GM21825 (cell line): Measurements from ENCODE around the gene TOR2A.
"Not testable (repeated sequence)": the region's sequence is repeated elsewhere in the genome, so short reads cannot be mapped to it uniquely, and the experiment has no call there.

Source experiments
- ATAC-seq: cut with Tn5 transposase; IDR thresholded peaks from one replicate; pipeline ENCODE4 v1.9.1; 2021; ENCODE audit warnings: mild to moderate bottlenecking, moderate library complexity; ENCODE audit not compliant: unreplicated experiment

Gene TOR2A

DNA sequence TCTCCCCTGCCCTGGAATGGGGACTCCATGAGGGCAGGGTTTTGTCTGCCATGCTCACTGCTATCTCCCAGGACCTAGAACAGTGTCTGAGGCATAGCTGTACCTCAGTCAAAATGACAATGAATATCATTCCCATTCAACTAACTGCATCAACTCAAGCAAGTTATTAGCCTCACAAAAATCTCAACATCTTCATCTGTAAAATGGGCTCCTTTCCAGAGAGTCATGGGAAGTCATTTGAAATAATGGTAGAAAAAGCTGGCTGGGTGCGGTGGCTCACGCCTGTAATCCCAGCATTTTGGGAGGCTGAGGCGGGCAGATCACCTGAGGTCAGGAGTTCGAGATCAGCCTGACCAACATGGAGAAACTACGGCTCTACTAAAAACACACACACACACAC lies 34.0 kb upstream of the TOR2A start:
- no peak for ATAC-seq

DNA sequence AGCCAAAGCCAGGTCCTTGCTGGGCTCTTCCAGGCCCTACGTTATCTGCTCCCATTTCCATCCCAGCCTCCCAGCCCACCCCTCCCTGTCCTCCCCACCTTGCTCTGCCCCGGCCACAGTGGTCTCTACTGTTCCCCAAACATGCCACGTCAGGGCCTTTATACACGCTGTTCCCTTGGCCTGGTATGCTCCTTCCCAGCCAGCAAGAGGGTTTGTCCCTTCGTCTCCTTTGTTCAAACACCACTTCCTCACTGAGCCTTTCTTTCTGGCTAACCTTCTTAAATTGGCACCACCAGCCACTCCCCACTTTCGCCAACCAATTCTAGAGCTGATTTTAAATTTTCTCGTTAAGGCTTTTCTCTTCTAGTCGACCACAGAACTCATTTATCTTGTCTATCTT lies 33.6 kb upstream of the TOR2A start:
- no peak for ATAC-seq

DNA sequence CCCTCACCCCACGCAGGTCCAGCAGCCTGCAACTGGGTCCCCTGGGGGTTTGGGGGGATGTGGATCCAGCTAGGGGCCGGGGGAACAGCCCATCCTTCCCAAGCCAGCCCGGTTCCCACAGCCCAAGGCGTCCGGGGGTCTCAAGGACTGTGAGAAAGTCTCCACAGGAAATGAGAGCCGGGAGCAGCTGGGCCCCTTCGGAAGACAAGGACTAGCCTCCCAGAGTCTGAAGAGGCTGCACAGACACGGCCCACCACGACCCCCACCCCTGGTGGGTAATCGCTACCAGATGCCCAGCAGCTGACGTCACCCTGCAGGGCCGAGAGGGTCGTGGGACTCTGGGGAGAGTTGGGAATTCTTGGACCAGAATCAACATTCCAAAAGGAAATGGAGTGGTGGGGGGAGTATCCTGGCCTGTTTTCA lies 32.8 kb upstream of the TOR2A start:
- ATAC-seq: no peak

DNA sequence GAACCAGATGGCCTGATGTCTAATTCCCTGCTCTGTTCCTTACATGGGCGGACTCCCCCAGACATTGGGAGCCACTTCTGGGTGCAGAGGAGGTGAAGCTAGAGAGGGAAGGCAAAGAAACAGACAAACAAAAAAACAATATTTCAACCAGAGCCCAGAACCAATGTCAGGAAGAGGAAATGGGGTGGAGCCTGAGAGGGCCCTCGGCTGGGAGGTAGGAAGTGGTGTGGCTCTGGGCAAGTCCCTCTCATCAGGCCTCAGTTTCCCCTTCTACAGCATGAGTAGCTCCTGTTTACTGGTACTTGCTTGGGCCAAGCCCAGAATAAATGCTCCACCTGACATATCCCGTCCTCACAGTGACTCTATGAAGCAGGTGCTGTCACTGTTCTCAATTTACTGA lies 32.3 kb upstream of the TOR2A start:
- no peak for ATAC-seq

DNA sequence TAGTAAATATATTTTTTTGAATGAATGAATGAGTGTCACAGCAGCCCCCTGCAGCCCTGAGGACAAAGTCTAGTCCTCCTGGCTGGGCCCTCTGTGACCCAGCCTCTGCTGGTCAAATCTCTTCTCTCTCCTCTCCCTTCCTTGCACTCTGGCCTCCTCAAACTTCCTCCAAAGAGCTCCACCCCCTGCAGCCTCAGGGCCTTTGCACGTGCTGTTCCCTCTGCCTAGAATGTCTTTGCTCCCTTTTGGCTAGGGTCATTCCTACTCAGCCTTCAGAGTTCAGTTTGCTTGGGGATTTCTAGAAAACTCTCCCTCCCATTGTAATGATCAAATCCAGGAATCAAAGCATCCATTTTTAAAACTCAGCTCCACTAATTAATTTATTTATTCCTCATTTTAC lies 30.3 kb upstream of the TOR2A start:
- no peak for ATAC-seq

DNA sequence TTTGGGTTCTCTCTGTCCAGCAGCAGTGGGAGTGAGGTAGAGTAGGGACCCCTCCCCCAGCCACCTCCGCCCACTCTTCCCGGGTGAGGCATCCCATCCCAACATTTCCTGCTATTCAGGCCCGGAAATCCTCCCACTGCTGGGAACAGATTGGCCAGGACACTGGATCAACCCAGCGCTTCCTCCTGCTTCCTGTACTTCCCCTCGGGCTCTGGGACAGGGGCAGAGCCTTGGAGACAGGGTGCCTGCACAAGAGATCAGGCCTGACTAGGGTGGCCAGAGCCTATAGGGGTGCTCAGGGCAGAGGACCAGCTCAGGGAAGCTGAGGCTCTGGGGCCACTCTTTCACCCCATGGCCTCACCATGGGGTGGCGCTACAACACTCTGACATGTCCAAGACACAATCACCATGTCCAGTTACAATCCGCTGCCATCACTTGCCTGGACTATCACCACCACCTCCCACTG lies 28.9 kb upstream of the TOR2A start:
- ATAC-seq: no peak

DNA sequence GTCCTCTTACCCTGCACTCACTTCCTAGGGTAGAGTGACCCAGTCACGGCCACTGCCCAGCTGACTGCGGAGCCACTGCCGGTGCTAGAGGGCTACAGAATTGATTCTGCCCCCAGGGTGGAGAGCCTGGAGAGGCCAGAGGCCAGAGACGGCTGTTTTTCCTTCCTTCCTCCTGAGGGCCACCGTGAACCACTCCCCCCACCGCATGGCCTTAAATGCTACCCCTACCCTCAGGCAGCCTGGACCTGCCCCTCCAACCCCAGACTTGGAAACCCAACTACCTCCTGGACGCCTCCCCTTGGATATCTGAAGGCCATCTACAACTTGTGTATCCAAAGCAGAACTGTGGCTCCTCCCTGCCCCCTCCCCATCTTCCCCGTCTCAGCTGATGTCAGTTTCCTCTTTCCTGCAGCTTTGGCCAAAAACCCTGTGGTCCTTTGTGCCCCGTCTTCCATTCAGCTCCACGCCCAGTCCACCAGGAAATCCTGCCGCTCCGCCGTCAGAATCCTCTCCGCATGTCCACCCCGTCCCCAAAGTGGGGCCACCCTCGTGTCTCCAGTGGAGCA lies 27.1 kb upstream of the TOR2A start:
- no peak for ATAC-seq

DNA sequence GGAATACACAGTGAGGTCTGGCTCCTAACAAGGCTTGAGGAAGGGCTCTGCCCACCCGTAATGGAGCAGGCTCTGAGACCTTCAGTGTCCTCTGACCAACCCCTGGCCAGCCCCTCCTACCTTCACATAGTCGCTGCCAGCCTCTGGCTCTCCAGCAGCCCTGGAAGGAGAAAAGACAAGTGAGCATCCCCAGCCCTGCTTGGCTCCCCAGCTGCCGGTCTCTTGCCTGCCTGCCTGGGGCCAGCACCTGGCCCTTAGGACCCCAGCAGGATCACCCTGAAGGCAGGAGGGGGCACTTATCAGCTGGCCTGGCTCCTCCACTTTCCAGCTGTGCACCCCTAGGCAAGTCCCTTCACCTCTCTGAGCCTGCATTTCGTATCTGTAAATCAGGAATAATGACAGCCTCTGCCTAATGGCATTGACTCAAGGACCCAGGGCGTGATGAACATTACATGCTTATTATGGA lies 26.4 kb upstream of the TOR2A start:
- ATAC-seq: no peak

DNA sequence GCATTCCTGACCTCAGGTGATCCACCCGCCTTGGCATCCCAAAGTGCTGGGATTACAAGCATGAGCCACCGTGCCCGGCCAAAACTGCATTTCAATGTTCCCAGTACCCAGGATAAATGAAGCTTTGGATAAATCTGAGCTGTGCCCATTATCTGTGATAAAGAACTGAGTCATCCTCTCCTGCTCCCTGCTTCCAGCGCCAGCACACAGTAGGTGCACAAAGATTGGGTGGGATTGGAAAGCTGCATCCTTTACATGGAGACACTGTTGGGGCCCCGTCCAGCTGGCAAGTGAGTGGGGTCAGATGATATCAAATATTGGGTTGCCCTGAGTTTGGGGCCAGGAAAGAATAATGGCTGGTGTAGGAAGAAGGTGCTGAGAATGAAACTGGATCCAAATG lies 26.0 kb upstream of the TOR2A start:
- ATAC-seq: no peak

DNA sequence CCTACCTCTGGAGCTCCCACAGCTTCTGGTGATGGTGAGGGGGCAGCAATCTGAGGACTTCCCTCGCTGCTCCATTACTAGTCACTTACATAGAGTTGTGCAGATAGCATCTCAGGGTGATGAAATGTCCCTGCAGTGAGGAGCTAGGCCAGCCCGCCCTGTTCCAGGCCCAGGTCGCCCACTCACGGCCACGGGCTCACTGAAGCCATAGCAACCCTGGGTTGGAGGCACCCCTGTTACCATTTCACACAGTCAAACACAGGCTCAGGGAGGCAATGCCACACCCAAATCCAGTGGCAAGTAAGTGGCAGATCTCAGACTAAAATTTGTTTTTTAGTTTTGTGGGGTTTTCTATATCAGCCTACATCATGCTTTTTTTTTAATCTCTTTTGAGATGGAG lies 23.7 kb upstream of the TOR2A start:
- no peak for ATAC-seq

DNA sequence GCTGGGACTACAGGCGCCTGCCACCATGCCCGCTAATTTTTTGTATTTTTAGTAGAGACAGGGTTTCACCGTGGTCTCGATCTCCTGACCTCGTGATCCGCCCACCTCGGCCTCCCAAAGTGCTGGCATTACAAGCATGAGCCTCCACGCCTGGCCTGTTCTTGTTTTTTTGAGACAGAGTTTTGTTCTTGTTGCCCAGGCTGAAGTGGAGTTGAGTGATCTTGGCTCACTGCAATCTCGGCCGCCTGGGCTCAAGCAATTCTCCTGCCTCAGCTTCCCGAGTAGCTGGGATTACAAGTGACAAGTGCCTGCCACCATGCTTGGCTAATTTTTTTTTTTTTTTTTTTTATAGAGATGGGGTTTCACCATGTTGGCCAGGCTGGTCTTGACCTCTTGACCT lies 21.7 kb upstream of the TOR2A start:
- ATAC-seq: not testable (repeated sequence)

DNA sequence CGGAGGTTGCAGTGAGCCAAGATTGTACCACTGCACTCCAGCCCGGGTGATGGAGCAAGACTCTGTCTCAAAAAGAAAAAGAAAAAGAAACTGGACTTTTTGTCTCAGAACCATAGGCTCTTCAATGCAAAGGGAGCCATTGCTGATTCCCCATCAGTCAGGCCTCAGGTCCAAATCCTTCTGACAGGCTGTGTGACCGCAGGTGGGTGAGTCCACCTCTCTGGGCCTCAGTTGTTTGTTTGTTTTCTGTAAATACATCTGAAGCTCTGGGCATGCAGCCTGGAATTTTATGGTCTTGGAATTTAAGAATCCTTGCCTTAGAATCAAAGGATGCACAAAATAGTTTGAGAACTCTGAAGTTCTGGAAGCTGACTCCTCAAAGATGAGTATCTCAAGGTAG lies 21.1 kb upstream of the TOR2A start:
- ATAC-seq: no peak

DNA sequence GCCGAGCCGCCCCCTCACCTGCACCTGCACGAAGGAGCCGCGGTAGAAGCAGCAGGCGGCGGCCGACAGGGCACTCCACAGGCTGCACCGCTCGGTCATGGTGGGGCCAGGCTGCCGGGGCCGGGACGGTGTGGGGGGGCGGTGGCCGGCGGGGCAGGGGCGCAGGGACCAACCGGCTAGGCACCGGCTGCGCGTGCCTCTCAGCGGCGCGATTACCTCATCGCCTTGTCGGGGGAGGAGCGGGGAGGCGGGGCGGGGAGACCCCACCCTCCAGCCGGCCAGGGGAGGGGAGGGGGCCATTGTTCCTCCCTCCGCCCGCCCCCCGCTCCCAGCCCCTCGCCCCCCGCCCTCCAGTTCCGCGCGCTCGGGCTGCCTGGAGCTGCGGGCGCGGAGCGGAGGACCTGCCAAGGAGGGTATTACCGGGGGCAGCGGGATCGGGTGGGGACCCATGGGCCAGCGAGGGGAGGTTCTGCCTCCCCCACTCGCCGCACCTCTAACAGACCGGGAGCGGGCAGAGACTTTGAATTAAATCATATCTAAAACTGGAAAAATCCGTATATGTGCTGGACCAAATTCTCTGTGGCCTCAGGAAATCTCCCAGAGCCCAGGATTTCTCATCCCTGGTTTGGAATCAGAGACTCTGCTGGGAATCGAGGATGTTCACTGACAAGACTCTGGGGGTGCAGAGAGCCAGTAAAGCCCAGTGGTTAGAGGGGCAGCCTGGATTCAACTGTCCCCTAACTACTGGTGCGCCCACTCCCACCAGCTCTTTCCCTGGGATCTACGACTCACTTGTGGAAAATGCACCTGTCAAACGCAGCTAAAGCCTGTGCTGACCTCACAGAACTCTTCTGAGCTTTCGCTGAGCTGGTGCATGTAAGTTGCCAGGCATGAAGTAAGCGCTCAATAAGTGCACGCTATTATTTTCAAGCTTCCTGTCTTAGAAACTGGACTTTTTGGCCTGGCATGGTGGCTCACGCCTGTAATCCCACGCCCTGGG lies 20.3 kb upstream of the TOR2A start:
- no peak for ATAC-seq

DNA sequence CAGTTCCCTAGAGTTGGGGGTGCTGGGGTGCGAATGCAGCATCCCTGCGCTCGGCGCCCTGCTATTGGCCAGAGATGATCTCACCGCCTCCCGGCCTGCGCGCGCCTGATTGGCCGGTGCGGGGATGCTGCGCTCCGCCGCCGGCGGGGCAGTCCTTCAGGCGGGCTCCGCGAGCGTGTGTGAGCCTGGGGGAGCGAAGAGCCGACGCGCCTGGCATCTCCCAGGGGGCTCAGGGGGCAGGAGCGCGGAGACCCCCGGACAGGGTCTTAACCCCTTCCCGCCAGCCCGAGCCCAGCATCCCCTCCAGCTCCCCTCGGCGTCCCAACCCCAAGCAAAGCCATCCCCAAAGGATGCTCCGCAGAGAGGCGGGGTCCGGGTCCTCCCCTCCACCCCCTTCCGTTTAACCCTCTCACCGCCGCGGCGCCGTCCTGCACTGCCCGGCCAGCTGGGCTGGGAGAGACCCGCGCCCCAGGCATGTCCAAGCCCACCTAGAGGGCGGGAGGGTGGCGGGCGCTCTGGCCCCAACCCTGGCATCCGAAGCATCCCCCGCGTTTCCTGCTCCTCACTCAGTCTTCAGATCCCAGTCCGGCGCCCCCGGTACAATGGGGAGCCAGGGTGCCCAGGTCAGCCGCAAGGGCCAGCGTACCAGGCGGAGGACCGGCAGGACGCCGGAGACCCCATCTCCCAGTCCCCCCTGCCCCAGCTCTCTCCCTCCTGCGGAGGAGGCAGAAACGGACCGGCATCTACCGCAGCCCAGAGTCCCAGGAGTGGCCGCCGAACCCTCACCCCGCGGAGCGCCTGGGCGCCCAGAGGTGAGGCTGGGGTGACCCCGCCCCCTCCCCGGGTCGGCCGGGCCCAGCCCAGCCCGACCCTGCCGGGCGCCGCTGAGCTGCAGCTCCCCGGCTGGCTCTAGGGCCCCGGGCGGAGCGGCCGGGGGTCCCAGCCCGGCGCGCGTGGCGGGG lies 19.3 kb upstream of the TOR2A start:
- no peak for ATAC-seq

DNA sequence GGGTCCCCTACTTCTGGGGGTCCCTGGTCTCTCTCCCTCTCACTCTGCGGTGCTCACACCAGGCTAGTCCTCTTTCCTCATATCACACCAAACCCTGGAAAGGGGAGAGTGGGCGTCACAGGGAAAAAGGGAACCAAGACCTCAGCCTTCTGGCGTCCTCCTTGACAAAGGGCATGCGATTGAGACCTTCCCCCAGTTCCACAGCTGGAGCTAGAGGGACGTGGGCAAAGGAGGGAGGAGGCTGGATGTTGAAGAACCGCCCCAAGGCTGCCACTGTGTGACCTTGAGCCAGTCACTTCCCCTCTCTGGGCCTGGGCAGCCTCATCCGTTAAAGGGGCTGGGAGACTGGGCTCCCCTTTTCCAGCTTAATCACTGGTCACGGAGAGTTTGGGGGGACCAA lies 18.5 kb upstream of the TOR2A start:
- no peak for ATAC-seq

DNA sequence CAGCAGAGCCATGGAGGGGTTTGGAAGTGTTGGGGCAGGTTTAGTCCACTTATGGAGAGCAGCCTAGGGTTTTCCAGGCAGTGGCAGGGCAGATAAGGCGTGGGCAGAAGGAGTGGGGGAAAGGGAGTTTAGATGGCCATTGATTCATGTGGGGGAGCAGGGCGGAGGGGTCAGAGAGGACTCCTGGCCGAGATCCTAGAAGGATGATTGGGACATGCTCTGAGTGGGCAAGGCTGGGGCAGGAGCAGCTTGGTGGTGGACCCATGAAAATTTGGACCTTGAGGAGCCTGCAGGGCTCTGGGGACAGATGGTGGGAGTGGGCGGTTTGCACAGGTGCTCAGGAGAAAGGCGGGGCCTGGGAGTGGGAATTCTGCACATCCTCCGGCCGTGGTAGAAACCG lies 18.1 kb upstream of the TOR2A start:
- ATAC-seq: no peak

DNA sequence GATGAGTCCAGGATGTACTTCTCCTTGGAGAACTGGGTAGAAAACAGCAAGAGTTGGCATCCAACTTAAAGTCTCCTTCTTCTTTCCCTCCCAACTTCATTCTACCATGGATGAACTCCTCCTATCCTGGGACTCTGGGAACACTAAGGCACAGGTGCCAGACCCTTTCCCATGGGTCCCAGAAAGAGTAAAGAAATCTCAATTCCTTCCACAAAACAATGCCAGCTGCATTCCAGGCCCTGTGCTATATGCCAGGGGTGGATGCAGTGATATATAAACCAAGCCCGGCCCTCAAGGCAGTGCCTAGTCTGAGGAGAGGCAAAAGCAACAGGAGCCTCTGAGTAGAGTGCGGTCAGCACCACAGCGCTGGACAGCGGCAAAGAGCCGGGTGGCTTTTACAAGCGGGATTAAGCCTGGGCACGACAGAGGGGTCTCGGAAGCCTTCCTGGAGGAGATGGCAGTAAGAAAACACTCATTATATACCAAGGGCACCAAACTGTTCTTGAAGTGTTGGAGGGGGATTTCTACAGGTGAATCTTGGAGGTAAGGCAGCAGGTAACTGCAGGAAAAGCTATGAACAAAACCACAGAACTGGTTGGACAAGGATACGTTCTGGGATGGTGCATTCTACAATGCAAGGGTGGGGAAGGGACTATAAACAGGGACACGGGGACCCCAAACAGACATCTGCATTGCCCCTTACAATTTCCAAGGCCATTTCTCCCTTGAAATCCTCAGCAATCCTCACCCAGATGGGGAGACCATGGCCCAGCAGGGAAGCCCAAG lies 16.4 kb upstream of the TOR2A start:
- ATAC-seq: no peak

DNA sequence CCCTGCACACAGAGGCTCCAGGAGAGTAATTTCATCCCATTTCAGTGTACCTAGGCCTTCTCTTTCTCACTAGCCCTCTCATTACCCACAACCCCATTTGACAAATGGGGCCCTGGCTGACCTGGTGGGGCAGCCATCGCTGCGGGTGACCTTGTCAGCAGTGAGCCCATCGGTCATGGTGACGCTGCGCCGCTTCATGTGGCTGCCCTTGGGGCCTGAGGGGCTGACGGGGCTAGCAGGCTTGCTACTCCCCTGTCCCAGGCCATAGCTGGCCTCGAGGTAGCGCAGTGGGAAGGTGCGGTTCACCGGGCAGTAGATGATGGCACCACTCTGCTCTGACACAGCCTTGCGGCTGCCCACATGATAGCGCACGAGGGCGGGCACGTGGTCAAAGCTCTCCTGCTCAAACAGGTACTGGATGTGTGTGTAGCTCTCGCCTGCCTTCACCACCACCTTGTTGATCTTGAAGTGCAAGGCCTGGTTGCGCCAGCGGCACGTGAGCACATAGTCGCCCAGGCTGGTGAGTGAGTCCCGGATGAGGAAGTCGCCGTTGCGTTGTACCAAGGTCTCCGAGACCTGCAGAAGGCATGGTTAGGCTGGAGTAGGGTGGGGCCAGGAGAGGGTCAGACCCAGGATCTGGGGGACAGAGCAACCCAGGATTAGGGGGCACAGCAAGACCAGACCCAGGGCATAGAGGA lies 14.1 kb upstream of the TOR2A start:
- ATAC-seq: no peak

DNA sequence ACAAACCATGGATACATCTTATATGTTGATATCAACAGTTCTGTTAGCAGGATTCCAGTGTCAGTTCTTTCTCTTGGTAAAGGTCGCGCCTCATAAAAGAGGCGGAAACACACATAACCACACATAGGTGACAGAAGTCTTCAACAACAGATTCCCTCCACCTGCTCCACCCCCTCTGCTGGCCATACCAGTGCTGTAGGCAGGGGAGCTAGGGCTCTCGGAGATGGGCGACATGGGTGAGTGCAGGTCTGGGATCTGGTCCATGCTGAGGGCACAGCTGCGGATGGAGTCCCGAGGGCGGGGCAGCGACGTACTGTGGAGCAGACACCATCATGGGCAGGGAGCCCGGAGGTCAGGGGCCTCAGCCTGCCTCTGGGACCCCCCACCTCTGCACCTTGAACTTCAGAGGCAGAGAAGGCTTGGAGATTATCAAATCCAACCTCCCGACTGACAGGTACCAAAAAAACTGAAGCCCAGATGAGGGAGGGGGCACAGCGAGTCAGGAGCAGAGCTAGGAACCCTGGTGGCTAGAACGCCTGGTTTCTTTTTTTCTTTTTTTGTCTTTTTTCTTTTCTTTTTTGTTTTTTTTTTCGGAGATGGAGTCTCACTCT lies 12.0 kb upstream of the TOR2A start:
- no peak for ATAC-seq
